Activated naive CD4-positive, alpha-beta T cell treated with anti-CD3 and anti-CD28 coated beads for 36 hours (primary cell): ENCODE measurements around the gene ARMC3. TPM values are rescaled to one million over a fixed set of nuclear protein-coding genes. Genes with fewer than 3 reads are reported as not detected.

Source experiments
- CTCF ChIA-PET: fragments of 350-600 bp; sonication (Branson Sonifier 250); formaldehyde crosslinking; loops from one replicate; lab custom pipeline; 2021; ENCODE audit warnings: antibody characterized with exemption; lab: Charles Lee
- DNase-seq: peaks from one replicate; pipeline ENCODE4 v3.0.0-alpha.2; 2020
- H3K27ac Mint-ChIP-seq: one replicate; pipeline ENCODE4 v1.8.0; 2021; ENCODE audit warnings: mild to moderate bottlenecking, mixed read lengths
- H3K27me3 Mint-ChIP-seq: one replicate; pipeline ENCODE4 v1.8.0; 2021; ENCODE audit warnings: low read depth, mixed read lengths
- H3K36me3 Mint-ChIP-seq: one replicate; pipeline ENCODE4 v1.8.0; 2021; ENCODE audit warnings: low read depth, mixed read lengths
- H3K4me1 Mint-ChIP-seq: one replicate; pipeline ENCODE4 v1.8.0; 2021; ENCODE audit warnings: low read depth, mixed read lengths
- H3K4me3 Mint-ChIP-seq: one replicate; pipeline ENCODE4 v1.8.0; 2021; ENCODE audit warnings: mild to moderate bottlenecking, moderate library complexity, mixed read lengths
- H3K9me3 Mint-ChIP-seq: one replicate; pipeline ENCODE4 v1.8.0; 2021; ENCODE audit warnings: mixed read lengths
- intact Hi-C: fragments of 100-400 bp; cut with micrococcal nuclease; formaldehyde crosslinking; loops from one replicate; pipeline ENCODE4 v1.15.1; 2023
- total RNA-seq, 2 experiments: library from RNA; stranded (reverse); gene quantifications; one replicate each; pipeline ENCODE4 v1.2.3, GENCODE V29; 2021

Gene ARMC3
- total RNA-seq, 2 experiments from 2014 or later = not detected

DNA sequence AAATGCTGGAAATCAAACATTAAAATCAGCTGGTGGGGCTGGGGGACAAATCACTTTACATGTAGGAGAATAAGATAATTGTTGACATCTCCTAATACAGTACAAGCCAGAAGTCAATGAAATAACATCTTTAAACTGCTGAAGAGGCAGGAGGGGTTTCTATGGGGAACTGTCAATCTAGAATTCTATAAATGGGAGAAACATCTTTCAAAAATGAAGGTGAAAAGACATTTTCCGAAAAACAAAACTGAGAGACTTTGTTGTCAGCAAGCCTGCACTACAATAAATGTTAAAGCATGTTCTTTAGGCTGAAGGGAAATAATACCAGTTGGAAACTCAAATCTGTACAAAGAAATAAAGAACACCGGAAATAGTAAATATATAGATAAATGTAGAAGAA, 150.3 kb downstream of the ARMC3 start:
- no peak for DNase-seq
- CTCF ChIA-PET = no interaction called here
- H3K4me1 Mint-ChIP-seq = no peaks in the 10 kb centered on the region
- no peaks in the 10 kb centered on the region for H3K36me3 Mint-ChIP-seq
- H3K9me3 Mint-ChIP-seq = no peaks in the 10 kb centered on the region
- no peak overlapping the region for H3K4me3 Mint-ChIP-seq
- no peak overlapping the region for H3K27ac Mint-ChIP-seq
- intact Hi-C loops = no loop called here
- peaks cover 29% of the 10 kb centered on the region for H3K27me3 Mint-ChIP-seq

DNA sequence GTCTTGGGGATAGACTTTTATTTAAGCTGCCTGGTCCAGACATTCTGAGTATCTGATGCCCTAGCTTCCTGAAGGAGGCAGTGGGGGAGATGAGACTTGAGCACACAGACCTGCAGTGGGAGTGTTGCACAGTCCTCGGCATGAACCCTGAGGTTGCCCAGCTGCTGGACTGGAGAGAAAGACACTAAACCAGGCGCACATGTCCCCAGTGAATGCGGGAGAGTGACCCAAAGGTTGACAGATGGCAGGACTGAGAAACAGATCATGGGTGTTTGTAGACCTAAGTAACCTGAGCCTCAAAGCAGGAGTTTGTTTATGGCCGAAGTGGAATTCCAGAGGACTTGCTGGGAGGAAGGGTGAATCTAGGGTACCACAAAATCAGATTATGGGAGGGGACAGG, 151.8 kb downstream of the ARMC3 start:
- H3K4me1 Mint-ChIP-seq = no peaks in the 10 kb centered on the region
- intact Hi-C loops = loop anchor here (5.0 kb wide), 1 partner anchor 213 kb away; no protein-coding TSS in a partner anchor
- H3K9me3 Mint-ChIP-seq = no peaks in the 10 kb centered on the region
- DNase-seq = no peak
- no peak overlapping the region for H3K27ac Mint-ChIP-seq
- H3K4me3 Mint-ChIP-seq = no peak overlapping the region
- no peaks in the 10 kb centered on the region for H3K36me3 Mint-ChIP-seq
- peaks cover 25% of the 10 kb centered on the region for H3K27me3 Mint-ChIP-seq
- CTCF ChIA-PET = no interaction called here

- no peak for DNase-seq
- Mint-ChIP-seq H3K27me3 (peaks cover 24% of the 10 kb centered on the region), H3K4me1 (no peaks in the 10 kb centered on the region), H3K36me3 (no peaks in the 10 kb centered on the region), H3K27ac (no peak overlapping the region), H3K9me3 (no peaks in the 10 kb centered on the region), H3K4me3 (no peak overlapping the region)
- CTCF ChIA-PET = no interaction called here
- intact Hi-C loops = loop anchor here (5.0 kb wide), 1 partner anchor 212 kb away; no protein-coding TSS in a partner anchor
Measured at GRCh38 chr10:23080262-23080661, 152.4 kb downstream of the ARMC3 start.

DNA sequence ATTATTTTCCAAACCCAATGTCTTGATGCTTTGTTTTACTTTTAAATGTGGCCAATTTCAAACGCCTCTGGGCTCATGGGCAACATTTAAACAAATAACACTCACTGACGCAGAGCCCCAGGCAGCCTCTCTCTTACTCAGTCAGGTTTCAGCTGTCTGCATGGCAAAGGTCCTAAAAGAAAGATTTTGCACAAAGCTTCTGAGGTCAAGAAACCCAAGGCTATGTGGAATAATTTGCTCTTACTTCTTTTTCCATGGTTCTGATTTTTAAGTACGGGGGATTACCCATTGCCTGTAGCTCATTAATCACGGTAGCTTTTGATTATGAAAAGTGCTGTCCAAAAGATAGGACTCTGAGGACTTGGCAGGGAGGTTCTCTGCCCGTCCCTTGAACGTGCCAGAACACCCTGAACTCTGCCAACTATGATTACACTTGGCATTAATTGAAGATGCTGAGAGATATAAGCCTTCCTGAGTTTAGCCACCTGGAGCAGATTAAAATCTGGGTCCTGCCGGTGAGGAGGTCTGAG, 153.4 kb downstream of the ARMC3 start:
- intact Hi-C loops = loop anchor here (5.0 kb wide), 1 partner anchor 211 kb away; no protein-coding TSS in a partner anchor
- no peak overlapping the region for H3K27ac Mint-ChIP-seq
- CTCF ChIA-PET = no interaction called here
- H3K4me3 Mint-ChIP-seq = no peak overlapping the region
- no peaks in the 10 kb centered on the region for H3K9me3 Mint-ChIP-seq
- no peaks in the 10 kb centered on the region for H3K4me1 Mint-ChIP-seq
- no peak for DNase-seq
- peaks cover 21% of the 10 kb centered on the region for H3K27me3 Mint-ChIP-seq
- no peaks in the 10 kb centered on the region for H3K36me3 Mint-ChIP-seq

GRCh38 chr10:23081891-23082290, 154.0 kb downstream of the ARMC3 start:
- H3K9me3 Mint-ChIP-seq = no peaks in the 10 kb centered on the region
- H3K4me1 Mint-ChIP-seq = no peaks in the 10 kb centered on the region
- H3K36me3 Mint-ChIP-seq = no peaks in the 10 kb centered on the region
- H3K4me3 Mint-ChIP-seq = no peak overlapping the region
- H3K27me3 Mint-ChIP-seq = peaks cover 21% of the 10 kb centered on the region
- CTCF ChIA-PET = no interaction called here
- intact Hi-C loops = loop anchor here (5.0 kb wide), 1 partner anchor 210 kb away; no protein-coding TSS in a partner anchor
- H3K27ac Mint-ChIP-seq = no peak overlapping the region
- no peak for DNase-seq

Other genes starting within 250 kb of the ARMC3 start
- 10 to 100 TPM; 68.0 to 74.1 TPM for gene PIP4K2A, start 213.5 kb upstream of the ARMC3 start, total RNA-seq
- 10 to 100 TPM; 13.9 to 16.0 TPM for gene MSRB2, start 167.5 kb downstream of the ARMC3 start, total RNA-seq